OCI-LY7 (cell line): ENCODE data around the gene PIP5K1C.
A peak's percentile ranks its signal among the peaks of the same experiment; 100 is the strongest.

ENCODE experiments used
- EZH2phosphoT487 ChIP-seq: fragments of 200-600 bp; sonication (generic); IDR thresholded peaks from 2 replicates; pipeline ENCODE4 v1.6.1; 2018; ENCODE audit warnings: low read depth, borderline replicate concordance, mild to moderate bottlenecking, mixed run types, antibody characterized with exemption, low read length, moderate library complexity, mixed read lengths
- TF ChIP-seq, protein P1 (sequence below): fragments of 200-600 bp; sonication (generic); conservative IDR thresholded peaks from 2 replicates; pipeline ENCODE4 v1.5.1; 2014; ENCODE audit warnings: mild to moderate bottlenecking, antibody characterized with exemption, low read length, moderate library complexity, mixed read lengths

DNA sequence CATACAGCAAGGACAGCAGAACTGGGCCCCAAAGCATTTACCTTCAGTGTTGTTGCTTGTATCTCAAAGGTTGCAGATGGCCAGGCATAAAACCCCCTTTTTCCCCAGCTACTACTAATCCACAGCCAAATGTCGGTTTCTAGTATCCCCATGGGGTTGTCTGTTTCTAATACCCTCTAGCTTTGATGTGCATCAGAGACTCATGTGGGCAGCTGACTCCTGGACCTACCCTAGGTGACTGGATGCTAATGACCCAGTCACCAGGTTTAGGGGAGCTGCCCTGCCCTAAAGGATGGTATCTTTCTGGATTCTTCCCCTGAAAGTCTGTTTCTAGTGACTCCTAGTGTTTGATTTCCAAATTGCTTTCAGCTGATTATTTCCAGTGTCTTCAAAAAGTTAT lies 31.8 kb upstream of the PIP5K1C start:
- TF ChIP-seq, protein P1, sequence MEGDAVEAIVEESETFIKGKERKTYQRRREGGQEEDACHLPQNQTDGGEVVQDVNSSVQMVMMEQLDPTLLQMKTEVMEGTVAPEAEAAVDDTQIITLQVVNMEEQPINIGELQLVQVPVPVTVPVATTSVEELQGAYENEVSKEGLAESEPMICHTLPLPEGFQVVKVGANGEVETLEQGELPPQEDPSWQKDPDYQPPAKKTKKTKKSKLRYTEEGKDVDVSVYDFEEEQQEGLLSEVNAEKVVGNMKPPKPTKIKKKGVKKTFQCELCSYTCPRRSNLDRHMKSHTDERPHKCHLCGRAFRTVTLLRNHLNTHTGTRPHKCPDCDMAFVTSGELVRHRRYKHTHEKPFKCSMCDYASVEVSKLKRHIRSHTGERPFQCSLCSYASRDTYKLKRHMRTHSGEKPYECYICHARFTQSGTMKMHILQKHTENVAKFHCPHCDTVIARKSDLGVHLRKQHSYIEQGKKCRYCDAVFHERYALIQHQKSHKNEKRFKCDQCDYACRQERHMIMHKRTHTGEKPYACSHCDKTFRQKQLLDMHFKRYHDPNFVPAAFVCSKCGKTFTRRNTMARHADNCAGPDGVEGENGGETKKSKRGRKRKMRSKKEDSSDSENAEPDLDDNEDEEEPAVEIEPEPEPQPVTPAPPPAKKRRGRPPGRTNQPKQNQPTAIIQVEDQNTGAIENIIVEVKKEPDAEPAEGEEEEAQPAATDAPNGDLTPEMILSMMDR, result 0 out of 2 replicates have a peak, but pooled peaks have one; percentile 27
- TF ChIP-seq EZH2phosphoT487, result no peak
